ENCODE data around the gene HEATR5B. TPM values are rescaled to one million over a fixed set of nuclear protein-coding genes. Genes with fewer than 3 reads are reported as not detected.
A peak's percentile ranks its signal among the peaks of the same experiment; 100 is the strongest.

The HEATR5B gene
- total RNA-seq, 1 experiment from 2014 or later: 13.1 TPM

GRCh38 chr2:37020212-37020886 is 63.8 kb downstream of the HEATR5B start:
- no peaks in the 10 kb centered on the region for H3K27me3 Mint-ChIP-seq (ENCODE audit: unreplicated experiment)
- TF ChIP-seq CTCF (IDR thresholded peaks at IDR 0.05; ENCODE audit: unreplicated experiment): no peak
- no TSS peak for BruUV-seq (replicated peaks)
- CTCF ChIA-PET: interaction anchor here (0.6 kb wide), 1 partner anchor 45 kb away, joined by 3 read pairs; no protein-coding TSS in a partner anchor
- intact Hi-C loops (cut with micrococcal nuclease; ENCODE audit: unreplicated experiment): no loop called here
- H3K27ac Mint-ChIP-seq (ENCODE audit: unreplicated experiment): no peak overlapping the region
- H3K4me3 Mint-ChIP-seq (ENCODE audit: low read depth, unreplicated experiment): no peak overlapping the region
- H3K4me1 Mint-ChIP-seq (ENCODE audit: low read depth, unreplicated experiment): no peaks in the 10 kb centered on the region
- peaks cover 7% of the 10 kb centered on the region for H3K36me3 Mint-ChIP-seq (ENCODE audit: insufficient read depth, unreplicated experiment)
- H3K9me3 Mint-ChIP-seq (ENCODE audit: low read depth, unreplicated experiment): no peaks in the 10 kb centered on the region
- DNase-seq: no peak

- no peaks in the 10 kb centered on the region for H3K4me1 Mint-ChIP-seq (ENCODE audit: low read depth, unreplicated experiment)
- H3K27me3 Mint-ChIP-seq (ENCODE audit: unreplicated experiment): no peaks in the 10 kb centered on the region
- no TSS peak for BruUV-seq (replicated peaks)
- no peak overlapping the region for H3K4me3 Mint-ChIP-seq (ENCODE audit: low read depth, unreplicated experiment)
- H3K27ac Mint-ChIP-seq (ENCODE audit: unreplicated experiment): no peak overlapping the region
- intact Hi-C loops (cut with micrococcal nuclease; ENCODE audit: unreplicated experiment): no loop called here
- no peak for TF ChIP-seq CTCF (IDR thresholded peaks at IDR 0.05; ENCODE audit: unreplicated experiment)
- H3K36me3 Mint-ChIP-seq (ENCODE audit: insufficient read depth, unreplicated experiment): peaks cover under 1% of the 10 kb centered on the region
- H3K9me3 Mint-ChIP-seq (ENCODE audit: low read depth, unreplicated experiment): no peaks in the 10 kb centered on the region
- CTCF ChIA-PET: no interaction called here
- no peak for DNase-seq
Observed at GRCh38 chr2:37013315-37013641, 70.9 kb downstream of the HEATR5B start.

DNA sequence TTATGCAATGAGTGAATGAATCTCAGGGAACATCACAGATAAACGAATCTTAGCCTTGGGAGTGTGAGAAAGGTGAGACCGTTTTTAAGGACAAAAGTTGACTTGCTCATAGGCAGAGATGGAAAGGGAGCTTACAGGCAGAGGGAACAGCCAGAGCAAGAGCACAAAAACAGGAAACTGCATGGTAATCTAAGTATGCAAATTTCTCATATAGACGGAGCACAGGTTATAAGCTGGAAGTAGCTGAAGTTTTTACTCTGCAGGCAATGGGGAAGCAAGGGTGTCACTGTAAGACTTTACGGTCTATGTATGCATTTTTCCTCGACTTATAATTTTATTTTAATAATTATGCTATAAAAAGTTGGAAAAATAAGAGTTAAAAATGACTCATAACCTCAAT is 73.0 kb downstream of the HEATR5B start:
- no peak overlapping the region for H3K27ac Mint-ChIP-seq (ENCODE audit: unreplicated experiment)
- no peaks in the 10 kb centered on the region for H3K4me1 Mint-ChIP-seq (ENCODE audit: low read depth, unreplicated experiment)
- no peaks in the 10 kb centered on the region for H3K27me3 Mint-ChIP-seq (ENCODE audit: unreplicated experiment)
- H3K4me3 Mint-ChIP-seq (ENCODE audit: low read depth, unreplicated experiment): no peak overlapping the region
- H3K9me3 Mint-ChIP-seq (ENCODE audit: low read depth, unreplicated experiment): no peaks in the 10 kb centered on the region
- CTCF ChIA-PET: no interaction called here
- no TSS peak for BruUV-seq (replicated peaks)
- no peaks in the 10 kb centered on the region for H3K36me3 Mint-ChIP-seq (ENCODE audit: insufficient read depth, unreplicated experiment)
- no peak for TF ChIP-seq CTCF (IDR thresholded peaks at IDR 0.05; ENCODE audit: unreplicated experiment)
- no peak for DNase-seq
- intact Hi-C loops (cut with micrococcal nuclease; ENCODE audit: unreplicated experiment): no loop called here

DNA sequence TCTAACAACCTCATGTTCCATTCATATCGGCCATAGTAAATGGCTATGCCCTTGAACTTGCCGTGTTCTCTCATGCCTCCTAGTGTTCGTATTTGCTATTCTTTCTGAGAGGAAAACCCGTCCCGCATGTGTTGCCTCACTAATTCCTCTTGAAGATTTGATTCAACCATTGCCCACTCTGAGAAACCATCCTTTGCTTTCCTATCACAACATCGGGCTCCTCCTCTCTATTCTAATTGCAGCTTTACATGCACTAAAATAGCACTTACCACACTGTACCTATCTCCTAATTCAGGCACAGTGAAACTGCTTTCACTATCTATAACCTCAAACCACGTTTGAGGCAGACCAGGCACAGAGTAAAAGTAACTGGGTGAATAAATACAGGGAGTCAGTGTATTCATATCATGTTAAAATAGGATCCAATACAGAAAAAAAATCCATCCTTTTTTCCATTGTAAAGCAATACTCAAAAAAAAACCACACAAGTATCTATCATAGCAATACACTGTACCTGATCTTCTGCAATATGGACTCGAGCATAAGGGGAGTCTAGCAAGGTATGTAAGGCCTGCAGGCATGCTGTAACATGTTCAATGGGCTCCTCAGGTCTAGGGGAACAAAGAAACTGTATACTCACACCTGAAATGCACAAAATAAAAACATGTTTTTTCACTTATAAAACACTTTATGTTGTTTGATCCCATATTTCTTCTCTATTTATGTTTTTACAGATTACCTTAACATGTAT is 78.9 kb downstream of the HEATR5B start:
- H3K27ac Mint-ChIP-seq (ENCODE audit: unreplicated experiment): no peak overlapping the region
- H3K9me3 Mint-ChIP-seq (ENCODE audit: low read depth, unreplicated experiment): no peaks in the 10 kb centered on the region
- H3K36me3 Mint-ChIP-seq (ENCODE audit: insufficient read depth, unreplicated experiment): peaks cover 7% of the 10 kb centered on the region
- no peaks in the 10 kb centered on the region for H3K4me1 Mint-ChIP-seq (ENCODE audit: low read depth, unreplicated experiment)
- no TSS peak for BruUV-seq (replicated peaks)
- H3K27me3 Mint-ChIP-seq (ENCODE audit: unreplicated experiment): no peaks in the 10 kb centered on the region
- peak; percentile 69 for TF ChIP-seq CTCF (IDR thresholded peaks at IDR 0.05; ENCODE audit: unreplicated experiment)
- no peak overlapping the region for H3K4me3 Mint-ChIP-seq (ENCODE audit: low read depth, unreplicated experiment)
- DNase-seq: peak; percentile 11
- intact Hi-C loops (cut with micrococcal nuclease; ENCODE audit: unreplicated experiment): loop anchor here (1.0 to 10.0 kb wide), 2 partner anchors 90 to 225 kb away; no protein-coding TSS in a partner anchor
- CTCF ChIA-PET: no interaction called here

Data from Calu3 (cell line).